VCaP (cell line): Measurements from ENCODE around the gene GPR171.
A peak's percentile ranks its signal among the peaks of the same experiment; 100 is the strongest.

Source experiments
- H3K27ac ChIP-seq: fragments of 450-650 bp; 2 replicates; pipeline ENCODE4 v1.5.1; 2017
- CTCF ChIP-seq: fragments of 450-650 bp; conservative IDR thresholded peaks from 2 replicates; pipeline ENCODE4 v1.5.1; 2017; ENCODE audit warnings: mild to moderate bottlenecking, moderate library complexity

Gene GPR171

GRCh38 chr3:151169262-151169947 lies 33.6 kb downstream of the GPR171 start:
- no peak overlapping the region for H3K27ac ChIP-seq
- TF ChIP-seq CTCF: no peak

GRCh38 chr3:151168269-151169094 lies 34.5 kb downstream of the GPR171 start:
- no peak overlapping the region for H3K27ac ChIP-seq
- peak; percentile 92 for TF ChIP-seq CTCF

GRCh38 chr3:151166161-151166560 lies 36.9 kb downstream of the GPR171 start:
- TF ChIP-seq CTCF: peak; percentile 31
- no peak overlapping the region for H3K27ac ChIP-seq

- no peak for TF ChIP-seq CTCF
These were observed 37.8 kb downstream of the GPR171 start for GRCh38 chr3:151165226-151165625.

GRCh38 chr3:151159806-151160205 lies 43.2 kb downstream of the GPR171 start:
- H3K27ac ChIP-seq: no peak overlapping the region
- no peak for TF ChIP-seq CTCF

More at GRCh38 chr3:151165226-151165625, 37.8 kb downstream of the GPR171 start:
- no peak overlapping the region for H3K27ac ChIP-seq

- no peak overlapping the region for H3K27ac ChIP-seq
- TF ChIP-seq CTCF: peak; percentile 79
These were observed 46.3 kb downstream of the GPR171 start for GRCh38 chr3:151156618-151157216.

GRCh38 chr3:151155409-151156128 lies 47.4 kb downstream of the GPR171 start:
- TF ChIP-seq CTCF: no peak
- no peak overlapping the region for H3K27ac ChIP-seq
